Measurements from ENCODE around the gene PUM2. TPM values are rescaled to one million over a fixed set of nuclear protein-coding genes. Genes with fewer than 3 reads are reported as not detected.
"Not testable (repeated sequence)": the region's sequence is repeated elsewhere in the genome, so short reads cannot be mapped to it uniquely, and the experiment has no call there.

PUM2 gene
- polyA plus RNA-seq, 4 donors = 102 to 122 (median 114) TPM

- not testable (repeated sequence) for DNase-seq (ENCODE audit: low read depth in 4 of 4, low spot score in 3 of 4)
These were observed 110.4 kb downstream of the PUM2 start for GRCh38 chr2:20240291-20240690.

GRCh38 chr2:20236496-20236895 lies 114.1 kb downstream of the PUM2 start:
- no peak for DNase-seq (ENCODE audit: low read depth in 4 of 4, low spot score in 3 of 4)

GRCh38 chr2:20235655-20236305 lies 114.9 kb downstream of the PUM2 start:
- DNase-seq (ENCODE audit: low read depth in 4 of 4, low spot score in 3 of 4) = no peak

GRCh38 chr2:20234597-20234996 lies 116.0 kb downstream of the PUM2 start:
- not testable (repeated sequence) for DNase-seq (ENCODE audit: low read depth in 4 of 4, low spot score in 3 of 4)

GRCh38 chr2:20232837-20233207 lies 117.8 kb downstream of the PUM2 start:
- DNase-seq (ENCODE audit: low read depth in 4 of 4, low spot score in 3 of 4) = no peak

GRCh38 chr2:20231598-20232026 lies 119.0 kb downstream of the PUM2 start:
- DNase-seq (ENCODE audit: low read depth in 4 of 4, low spot score in 3 of 4) = no peak

- no peak for DNase-seq (ENCODE audit: low read depth in 4 of 4, low spot score in 3 of 4)
These were observed 119.5 kb downstream of the PUM2 start for GRCh38 chr2:20231159-20231558.

GRCh38 chr2:20230114-20230425 lies 120.6 kb downstream of the PUM2 start:
- DNase-seq (ENCODE audit: low read depth in 4 of 4, low spot score in 3 of 4) = no peak

- DNase-seq (ENCODE audit: low read depth in 4 of 4, low spot score in 3 of 4) = no peak
These were observed 121.1 kb downstream of the PUM2 start for GRCh38 chr2:20229322-20230113.

- no peak for DNase-seq (ENCODE audit: low read depth in 4 of 4, low spot score in 3 of 4)
These were observed 122.6 kb downstream of the PUM2 start for GRCh38 chr2:20227894-20228505.

- DNase-seq (ENCODE audit: low read depth in 4 of 4, low spot score in 3 of 4) = no peak
These were observed 124.5 kb downstream of the PUM2 start for GRCh38 chr2:20226152-20226545.

GRCh38 chr2:20225294-20226151 lies 125.1 kb downstream of the PUM2 start:
- DNase-seq (ENCODE audit: low read depth in 4 of 4, low spot score in 3 of 4) = peak in 2 of 4 donors; percentile 64 to 75

- peak in 2 of 4 donors; percentile 41 to 55 for DNase-seq (ENCODE audit: low read depth in 4 of 4, low spot score in 3 of 4)
These were observed 125.8 kb downstream of the PUM2 start, which contains the start of gene SDC1 for GRCh38 chr2:20224716-20225293. TSS of gene SDC1 (minus strand) at chr2:20225130. CDS start at chr2:20224867, 263 bp downstream.

- DNase-seq (ENCODE audit: low read depth in 4 of 4, low spot score in 3 of 4) = no peak
These were observed 126.4 kb downstream of the PUM2 start for GRCh38 chr2:20224164-20224715.

- DNase-seq (ENCODE audit: low read depth in 4 of 4, low spot score in 3 of 4) = peak in 1 of 4 donors; percentile 56
These were observed 127.1 kb downstream of the PUM2 start for GRCh38 chr2:20223407-20224163.

- no peak for DNase-seq (ENCODE audit: low read depth in 4 of 4, low spot score in 3 of 4)
These were observed 127.8 kb downstream of the PUM2 start for GRCh38 chr2:20222769-20223406.

GRCh38 chr2:20222014-20222768 lies 128.5 kb downstream of the PUM2 start:
- DNase-seq (ENCODE audit: low read depth in 4 of 4, low spot score in 3 of 4) = no peak

GRCh38 chr2:20221555-20221973 lies 129.1 kb downstream of the PUM2 start:
- no peak for DNase-seq (ENCODE audit: low read depth in 4 of 4, low spot score in 3 of 4)

All from right renal pelvis (tissue), 4 donors.